OCI-LY7 (cell line): ENCODE data around the gene TPRG1L. TPM values are rescaled to one million over a fixed set of nuclear protein-coding genes. Genes with fewer than 3 reads are reported as not detected.

Experiments
- BruUV-seq: library from RNA; stranded (reverse); fragments of 400-500 nt; replicated peaks from 2 replicates; lab custom pipeline; 2021; lab: Mats Ljungman, UMichigan
- CTCF ChIA-PET: fragments of 300-600 bp; sonication (Branson Sonifier 250); formaldehyde crosslinking; loops from one replicate; lab custom pipeline; 2022; ENCODE audit warnings: antibody characterized with exemption; ENCODE audit not compliant: unreplicated experiment; lab: Charles Lee
- POLR2A ChIA-PET: fragments of 300-600 bp; sonication (Branson Sonifier 250); formaldehyde crosslinking; loops from one replicate; lab custom pipeline; 2022; ENCODE audit warnings: antibody characterized with exemption; lab: Charles Lee
- DNase-seq: peaks from one replicate; pipeline ENCODE4 v3.0.0-alpha.2; 2015; ENCODE audit warnings: low spot score
- H2AFZ ChIP-seq: fragments of 200-600 bp; sonication (generic), shearing (Covaris generic); 2 replicates; pipeline ENCODE4 v1.6.1; 2014; ENCODE audit warnings: mild to moderate bottlenecking, antibody characterized with exemption, low read length, moderate library complexity
- H3K27ac ChIP-seq: fragments of 200-600 bp; sonication (generic); 2 replicates; pipeline ENCODE4 v1.5.1; 2014; ENCODE audit warnings: mixed run types, low read depth, mild to moderate bottlenecking, moderate library complexity, low read length, inconsistent platforms; ENCODE audit not compliant: poor library complexity, severe bottlenecking
- H3K36me3 ChIP-seq: fragments of 200-600 bp; sonication (generic); 2 replicates; pipeline ENCODE4 v1.6.1; 2014; ENCODE audit warnings: mild to moderate bottlenecking, antibody characterized with exemption, low read length, moderate library complexity, mixed read lengths; ENCODE audit not compliant: insufficient read depth
- H3K4me1 ChIP-seq: fragments of 200-600 bp; sonication (generic); 2 replicates; pipeline ENCODE4 v1.5.1; 2014; ENCODE audit warnings: mild to moderate bottlenecking, low read length; ENCODE audit not compliant: insufficient read depth, poor library complexity, severe bottlenecking
- H3K4me2 ChIP-seq: fragments of 200-600 bp; sonication (generic); 2 replicates; pipeline ENCODE4 v1.6.1; 2014; ENCODE audit warnings: mild to moderate bottlenecking, low read length
- H3K4me3 ChIP-seq: fragments of 200-600 bp; sonication (generic); 2 replicates; pipeline ENCODE4 v1.5.1; 2014; ENCODE audit warnings: mild to moderate bottlenecking, low read depth, low read length; ENCODE audit not compliant: poor library complexity, severe bottlenecking
- H3K79me2 ChIP-seq: fragments of 200-600 bp; sonication (generic); 2 replicates; pipeline ENCODE4 v1.6.1; 2016; ENCODE audit warnings: low read depth, mild to moderate bottlenecking, low read length, moderate library complexity, mixed read lengths; ENCODE audit not compliant: insufficient read depth
- H3K9me2 ChIP-seq: fragments of 200-600 bp; sonication (generic); 2 replicates; pipeline ENCODE4 v1.6.1; 2016; ENCODE audit warnings: mild to moderate bottlenecking, low read length, mixed read lengths; ENCODE audit not compliant: insufficient read depth
- H3K9me3 ChIP-seq: fragments of 200-600 bp; sonication (generic); 2 replicates; pipeline ENCODE4 v1.6.1; 2014; ENCODE audit warnings: mild to moderate bottlenecking, mixed run types, low read length, mixed read lengths
- H4K20me1 ChIP-seq: fragments of 200-600 bp; sonication (generic); 2 replicates; pipeline ENCODE4 v1.6.1; 2014; ENCODE audit warnings: mild to moderate bottlenecking, antibody characterized with exemption, low read length, moderate library complexity, mixed read lengths; ENCODE audit not compliant: insufficient read depth
- CTCF ChIP-seq: fragments of 200-600 bp; sonication (generic); conservative IDR thresholded peaks from 2 replicates; pipeline ENCODE4 v1.5.1; 2014; ENCODE audit warnings: mild to moderate bottlenecking, antibody characterized with exemption, low read length, moderate library complexity, mixed read lengths
- EZH2phosphoT487 ChIP-seq: fragments of 200-600 bp; sonication (generic); IDR thresholded peaks from 2 replicates; pipeline ENCODE4 v1.6.1; 2018; ENCODE audit warnings: low read depth, borderline replicate concordance, mild to moderate bottlenecking, mixed run types, antibody characterized with exemption, low read length, moderate library complexity, mixed read lengths
- intact Hi-C: fragments of 100-400 bp; cut with micrococcal nuclease; formaldehyde crosslinking; loops from one replicate; pipeline ENCODE4 v1.10.0; 2022; ENCODE audit not compliant: unreplicated experiment
- total RNA-seq, 2 experiments: library from RNA; depleted of rRNA in 1 of 2; stranded (reverse); fragments of >200 nt in 1 of 2; shearing (Covaris generic) in 1 of 2; gene quantifications; 2 replicates each; pipeline ENCODE4 v1.2.3, GENCODE V29; 2014 to 2022

The TPRG1L gene
- total RNA-seq, 2 experiments from 2014 or later = 3.1 to 6.8 TPM

GRCh38 chr1:3676581-3677470, 52.0 kb downstream of the TPRG1L start:
- no peak for DNase-seq
- H3K4me2 ChIP-seq = peak overlapping the region; percentile 52
- peak overlapping the region; percentile 27 for H3K27ac ChIP-seq
- no peaks in the 10 kb centered on the region for H4K20me1 ChIP-seq
- no peaks in the 10 kb centered on the region for H3K9me3 ChIP-seq
- H2AFZ ChIP-seq = peak overlapping the region; percentile 74
- peaks cover 23% of the 10 kb centered on the region for H3K4me1 ChIP-seq
- no peak for TF ChIP-seq CTCF
- no peaks in the 10 kb centered on the region for H3K36me3 ChIP-seq
- no peaks in the 10 kb centered on the region for H3K79me2 ChIP-seq
- no peaks in the 10 kb centered on the region for H3K9me2 ChIP-seq
- ChIA-PET CTCF (no interaction called here), POLR2A (interaction anchor here (1.0 to 1.1 kb wide), 2 partner anchors 8 to 10 kb away, joined by 3 to 16 read pairs; no protein-coding TSS in a partner anchor)
- BruUV-seq = no TSS peak
- no peak overlapping the region for H3K4me3 ChIP-seq
- intact Hi-C loops = no loop called here

- Histone ChIP-seq H3K9me3 (no peaks in the 10 kb centered on the region), H3K4me1 (peaks cover 23% of the 10 kb centered on the region), H3K9me2 (no peaks in the 10 kb centered on the region), H3K36me3 (no peaks in the 10 kb centered on the region), H3K79me2 (no peaks in the 10 kb centered on the region), H4K20me1 (no peaks in the 10 kb centered on the region), H3K4me3 (no peak overlapping the region), H2AFZ (peak overlapping the region; percentile 74), H3K4me2 (peak overlapping the region; percentile 52), H3K27ac (peak overlapping the region; percentile 27)
- intact Hi-C loops = no loop called here
- TF ChIP-seq CTCF = no peak
- no peak for TF ChIP-seq EZH2phosphoT487
- no peak for DNase-seq
- CTCF ChIA-PET = no interaction called here
- POLR2A ChIA-PET = interaction anchor here (0.7 to 1.1 kb wide), 3 partner anchors 9 to 11 kb away, joined by 3 to 16 read pairs (median 4); no protein-coding TSS in a partner anchor
- BruUV-seq = no TSS peak
Measured at GRCh38 chr1:3677484-3677883, 52.7 kb downstream of the TPRG1L start.
